ENCODE measurements around the gene SGMS1.

- TF ChIP-seq, protein P1, sequence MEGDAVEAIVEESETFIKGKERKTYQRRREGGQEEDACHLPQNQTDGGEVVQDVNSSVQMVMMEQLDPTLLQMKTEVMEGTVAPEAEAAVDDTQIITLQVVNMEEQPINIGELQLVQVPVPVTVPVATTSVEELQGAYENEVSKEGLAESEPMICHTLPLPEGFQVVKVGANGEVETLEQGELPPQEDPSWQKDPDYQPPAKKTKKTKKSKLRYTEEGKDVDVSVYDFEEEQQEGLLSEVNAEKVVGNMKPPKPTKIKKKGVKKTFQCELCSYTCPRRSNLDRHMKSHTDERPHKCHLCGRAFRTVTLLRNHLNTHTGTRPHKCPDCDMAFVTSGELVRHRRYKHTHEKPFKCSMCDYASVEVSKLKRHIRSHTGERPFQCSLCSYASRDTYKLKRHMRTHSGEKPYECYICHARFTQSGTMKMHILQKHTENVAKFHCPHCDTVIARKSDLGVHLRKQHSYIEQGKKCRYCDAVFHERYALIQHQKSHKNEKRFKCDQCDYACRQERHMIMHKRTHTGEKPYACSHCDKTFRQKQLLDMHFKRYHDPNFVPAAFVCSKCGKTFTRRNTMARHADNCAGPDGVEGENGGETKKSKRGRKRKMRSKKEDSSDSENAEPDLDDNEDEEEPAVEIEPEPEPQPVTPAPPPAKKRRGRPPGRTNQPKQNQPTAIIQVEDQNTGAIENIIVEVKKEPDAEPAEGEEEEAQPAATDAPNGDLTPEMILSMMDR (IDR thresholded peaks at IDR 0.05) = no peak
- TF ChIP-seq POLR2A (IDR thresholded peaks at IDR 0.05) = no peak
These were observed 62.5 kb downstream of the SGMS1 start for GRCh38 chr10:50561266-50561665.

Data from vagina (tissue), 2 donors.